NT2/D1 (cell line): ENCODE measurements around the gene LARGE1.

ENCODE experiments used
- YY1 ChIP-seq: IDR thresholded peaks from 2 replicates; pipeline ENCODE4 v1.6.1; 2011; ENCODE audit not compliant: insufficient read length, insufficient read depth
- ZNF274 ChIP-seq: IDR thresholded peaks from 2 replicates; pipeline ENCODE4 v1.6.1; 2011; ENCODE audit warnings: mild to moderate bottlenecking, low read depth, low read length

DNA sequence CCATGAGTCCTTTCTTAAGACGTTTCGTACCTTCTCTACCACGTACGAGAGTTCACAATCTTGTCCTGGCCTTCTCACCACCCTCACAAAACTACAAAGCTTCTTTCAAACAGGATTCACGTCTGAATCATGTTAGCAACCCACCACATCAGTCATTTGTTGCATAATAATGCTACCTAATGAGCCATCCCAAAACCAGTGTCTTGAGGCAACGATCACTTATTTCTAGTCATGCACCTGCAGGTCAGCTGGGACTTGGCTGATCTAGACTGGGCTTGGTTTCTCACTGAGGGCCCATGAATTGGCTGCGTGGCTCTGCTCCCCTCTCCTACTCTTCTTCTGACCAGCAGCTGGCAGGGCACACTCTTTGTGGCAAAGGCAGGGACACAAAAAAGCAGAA is 28.3 kb downstream of the LARGE1 start:
- TF ChIP-seq ZNF274 (no peak), YY1 (no peak)
